Measurements from ENCODE around the gene SLC25A22.

- no peak for TF ChIP-seq RCOR1 (conservative IDR thresholded peaks at IDR 0.05; ENCODE audit: low read depth, low read length)
- no peak for TF ChIP-seq MTA3 (IDR thresholded peaks at IDR 0.05; ENCODE audit: borderline replicate concordance, low read length)
- TF ChIP-seq SREBF1 (IDR thresholded peaks at IDR 0.05; ENCODE audit: low read length), result no peak
- no peak for TF ChIP-seq CTCF (IDR thresholded peaks at IDR 0.05 in 2 of 3, conservative IDR thresholded peaks at IDR 0.05 in 1 of 3; ENCODE audit: control insufficient read depth in 2 of 3, extremely low read depth in 1 of 3, insufficient read depth in 1 of 3, low read depth in 3 of 3, low read length in 3 of 3)
- no peak for TF ChIP-seq EZH2 (IDR thresholded peaks at IDR 0.05; ENCODE audit: borderline replicate concordance, control insufficient read depth, low read depth, low read length)
- TF ChIP-seq ATF2 (IDR thresholded peaks at IDR 0.05; ENCODE audit: low read length), result no peak
- TF ChIP-seq POLR2AphosphoS5 (IDR thresholded peaks at IDR 0.05; ENCODE audit: low read length), result no peak
Measured at GRCh38 chr11:826227-826621, 28.1 kb upstream of the SLC25A22 start.
